NCI-H460 (cell line): ENCODE results near the gene SBK2. TPM values are rescaled to one million over a fixed set of nuclear protein-coding genes. Genes with fewer than 3 reads are reported as not detected.

ENCODE experiments used
- DNase-seq: peaks from one replicate; pipeline ENCODE4 v3.0.0-alpha.2; 2016; ENCODE audit warnings: low read depth; ENCODE audit errors: extremely low read depth
- total RNA-seq: library from RNA; depleted of rRNA; stranded (reverse); fragments of >200 nt; shearing (Covaris generic); gene quantifications from 2 replicates; pipeline ENCODE4 v1.2.3, GENCODE V29; 2014

Gene SBK2
- total RNA-seq, 1 experiment from 2014 or later = not detected

- no peak for DNase-seq
These were observed 48.8 kb downstream of the SBK2 start, which contains the start of gene SSC5D for GRCh38 chr19:55487924-55488687. Gene SSC5D, plus strand, starts transcription at chr19:55488436. Its CDS starts 154 bp downstream, at chr19:55488590.

GRCh38 chr19:55486971-55487923 lies 49.7 kb downstream of the SBK2 start:
- DNase-seq = no peak

- DNase-seq = no peak
These were observed 50.6 kb downstream of the SBK2 start for GRCh38 chr19:55486043-55486970.

- DNase-seq = no peak
These were observed 51.4 kb downstream of the SBK2 start for GRCh38 chr19:55485439-55486011.

- DNase-seq = no peak
These were observed 52.1 kb downstream of the SBK2 start, which contains the start of gene NAT14 for GRCh38 chr19:55484593-55485438. Gene NAT14, plus strand, starts transcription at chr19:55485188. Its CDS starts 521 bp downstream, at chr19:55485709.

GRCh38 chr19:55483706-55484592 lies 53.0 kb downstream of the SBK2 start:
- DNase-seq = no peak

GRCh38 chr19:55482967-55483705 lies 53.8 kb downstream of the SBK2 start:
- DNase-seq = no peak

GRCh38 chr19:55482156-55482961 lies 54.6 kb downstream of the SBK2 start:
- DNase-seq = no peak

GRCh38 chr19:55481794-55482155 lies 55.2 kb downstream of the SBK2 start:
- DNase-seq = no peak

GRCh38 chr19:55481148-55481793 lies 55.7 kb downstream of the SBK2 start:
- DNase-seq = no peak

GRCh38 chr19:55479451-55480230 lies 57.3 kb downstream of the SBK2 start:
- no peak for DNase-seq

GRCh38 chr19:55479045-55479444 lies 57.9 kb downstream of the SBK2 start:
- DNase-seq = no peak
